Measurements from ENCODE around the gene GALR3. TPM values are rescaled to one million over a fixed set of nuclear protein-coding genes. Genes with fewer than 3 reads are reported as not detected.
"Not testable (repeated sequence)": the region's sequence is repeated elsewhere in the genome, so short reads cannot be mapped to it uniquely, and the experiment has no call there.

The GALR3 gene
- polyA plus RNA-seq, result under 1 TPM in 1 of 3 donors, not detected in 2; 0.15 TPM

- WGBS, 3 donors, result 63 to 78% (median 73%) methylated on average over 21 of the region's 21 CpGs
Measured at GRCh38 chr22:37823134-37823985, at the start of gene GALR3. TSS of gene GALR3 (plus strand) at chr22:37823382. CDS start at chr22:37823407, 25 bp downstream.

GRCh38 chr22:37774728-37775127, 48.5 kb upstream of the GALR3 start:
- no peak overlapping the region for H3K27ac ChIP-seq (ENCODE audit: low read depth, low read length)

More at GRCh38 chr22:37823134-37823985, at the start of gene GALR3:
- no peak within 1 kb of the TSS for H3K27ac ChIP-seq (ENCODE audit: low read depth, low read length)

GRCh38 chr22:37775785-37776638, 47.2 kb upstream of the GALR3 start:
- no peak overlapping the region for H3K27ac ChIP-seq (ENCODE audit: low read depth, low read length)
- WGBS, 3 donors, result 84 to 88% (median 85%) methylated on average over 17 of the region's 17 CpGs

More at GRCh38 chr22:37774728-37775127, 48.5 kb upstream of the GALR3 start:
- WGBS, 3 donors, result 70 to 94% (median 91%) methylated on average over 3 of the region's 3 CpGs

- WGBS, 3 donors, result 77 to 83% (median 79%) methylated on average over 10 of the region's 10 CpGs
- no peak overlapping the region for H3K27ac ChIP-seq (ENCODE audit: low read depth, low read length)
Measured at GRCh38 chr22:37776639-37777005, 46.6 kb upstream of the GALR3 start.

- 31 to 53% (median 41%) methylated on average over 11 of the region's 11 CpGs for WGBS, 3 donors
- no peak overlapping the region for H3K27ac ChIP-seq (ENCODE audit: low read depth, low read length)
Measured at GRCh38 chr22:37777122-37777687, 46.0 kb upstream of the GALR3 start.

GRCh38 chr22:37778370-37779009, 44.7 kb upstream of the GALR3 start:
- H3K27ac ChIP-seq (ENCODE audit: low read depth, low read length), result no peak overlapping the region
- WGBS, 3 donors, result 85 to 90% (median 87%) methylated on average over 10 of the region's 10 CpGs

- WGBS, 3 donors, result 60 to 66% (median 61%) methylated on average over 13 of the region's 13 CpGs
- H3K27ac ChIP-seq (ENCODE audit: low read depth, low read length), result no peak overlapping the region
Measured at GRCh38 chr22:37781434-37782059, 41.6 kb upstream of the GALR3 start.

- 66 to 83% (median 73%) methylated on average over 18 of the region's 18 CpGs for WGBS, 3 donors
- no peak overlapping the region for H3K27ac ChIP-seq (ENCODE audit: low read depth, low read length)
Measured at GRCh38 chr22:37782340-37783168, 40.6 kb upstream of the GALR3 start.

- 47 to 71% (median 70%) methylated on average over 11 of the region's 11 CpGs for WGBS, 3 donors
- no peak overlapping the region for H3K27ac ChIP-seq (ENCODE audit: low read depth, low read length)
Measured at GRCh38 chr22:37784829-37785495, 38.2 kb upstream of the GALR3 start.

GRCh38 chr22:37790234-37790633, 32.9 kb upstream of the GALR3 start:
- WGBS, 3 donors, result 57 to 70% (median 64%) methylated on average over 2 of the region's 2 CpGs
- no peak overlapping the region for H3K27ac ChIP-seq (ENCODE audit: low read depth, low read length)

GRCh38 chr22:37792494-37792893, 30.7 kb upstream of the GALR3 start:
- WGBS, 3 donors, result 75 to 97% (median 75%) methylated on average over 6 of the region's 6 CpGs

GRCh38 chr22:37794376-37794775, 28.8 kb upstream of the GALR3 start:
- 69 to 83% (median 79%) methylated on average over 2 of the region's 2 CpGs for WGBS, 3 donors
- H3K27ac ChIP-seq (ENCODE audit: low read depth, low read length), result no peak overlapping the region

More at GRCh38 chr22:37792494-37792893, 30.7 kb upstream of the GALR3 start:
- no peak overlapping the region for H3K27ac ChIP-seq (ENCODE audit: low read depth, low read length)

GRCh38 chr22:37796079-37796478, 27.1 kb upstream of the GALR3 start:
- WGBS, 3 donors, result 74 to 91% (median 82%) methylated on average over 3 of the region's 3 CpGs
- H3K27ac ChIP-seq (ENCODE audit: low read depth, low read length), result no peak overlapping the region

GRCh38 chr22:37797259-37797658, 25.9 kb upstream of the GALR3 start:
- not testable (repeated sequence) for H3K27ac ChIP-seq (ENCODE audit: low read depth, low read length)
- 92 to 96% (median 92%) methylated on average over 7 of the region's 7 CpGs for WGBS, 3 donors

- H3K27ac ChIP-seq (ENCODE audit: low read depth, low read length), result no peak overlapping the region
- WGBS, 3 donors, result 65 to 71% (median 66%) methylated on average over 14 of the region's 14 CpGs
Measured at GRCh38 chr22:37797874-37798500, 25.2 kb upstream of the GALR3 start.

- 72 to 80% (median 73%) methylated on average over 9 of the region's 9 CpGs for WGBS, 3 donors
- H3K27ac ChIP-seq (ENCODE audit: low read depth, low read length), result not testable (repeated sequence)
Measured at GRCh38 chr22:37799979-37800378, 23.2 kb upstream of the GALR3 start.
